HepG2 (cell line): ENCODE data around the gene FLACC1.

Experiments used
- ADNP ChIP-seq: sonication (generic); formaldehyde crosslinking; IDR thresholded peaks from 2 replicates; pipeline ENCODE4 v1.4.0; 2020; ENCODE audit warnings: missing genetic modification reagents
- ATF3 ChIP-seq: sonication (generic); formaldehyde crosslinking; IDR thresholded peaks from 2 replicates; pipeline ENCODE4 v1.4.0; 2020; ENCODE audit warnings: missing genetic modification reagents
- NCOA2 ChIP-seq: sonication (generic); formaldehyde crosslinking; IDR thresholded peaks from 2 replicates; pipeline ENCODE4 v1.8.0; 2022; ENCODE audit warnings: inconsistent platforms
- SIX1 ChIP-seq: sonication (generic); formaldehyde crosslinking; IDR thresholded peaks from 2 replicates; pipeline ENCODE4 v1.4.0; 2020; ENCODE audit warnings: missing genetic modification reagents, borderline replicate concordance
- THAP7 ChIP-seq: sonication (generic); formaldehyde crosslinking; IDR thresholded peaks from 2 replicates; pipeline ENCODE4 v1.8.1; 2023; ENCODE audit warnings: mild to moderate bottlenecking, missing genetic modification reagents
- TP53 ChIP-seq: sonication (generic); formaldehyde crosslinking; conservative IDR thresholded peaks from 2 replicates; pipeline ENCODE4 v1.4.0; 2020; ENCODE audit warnings: missing genetic modification reagents
- ZFP37 ChIP-seq: sonication (generic); formaldehyde crosslinking; IDR thresholded peaks from 2 replicates; pipeline ENCODE4 v1.4.0; 2020; ENCODE audit warnings: missing genetic modification reagents, borderline replicate concordance
- ZKSCAN8 ChIP-seq: IDR thresholded peaks from 2 replicates; pipeline ENCODE4 v1.6.1; 2016; ENCODE audit warnings: borderline replicate concordance, missing genetic modification reagents, missing compliant biosample characterization
- ZNF124 ChIP-seq: sonication (generic); formaldehyde crosslinking; IDR thresholded peaks from 2 replicates; pipeline ENCODE4 v1.4.0; 2020; ENCODE audit warnings: missing genetic modification reagents

- no peak for TF ChIP-seq SIX1 (CRISPR knock-in tag)
- TF ChIP-seq ZNF124 (CRISPR knock-in tag) = no peak
- TF ChIP-seq ATF3 (CRISPR knock-in tag) = no peak
- TF ChIP-seq TP53 = no peak
- TF ChIP-seq ADNP (CRISPR knock-in tag) = no peak
- TF ChIP-seq NCOA2 = no peak
- no peak for TF ChIP-seq ZKSCAN8
- no peak for TF ChIP-seq ZFP37 (CRISPR knock-in tag)
- TF ChIP-seq THAP7 = no peak
These were observed 6.9 kb upstream of the FLACC1 start for GRCh38 chr2:201363857-201364560.
